Measurements from ENCODE around the gene UPF2. TPM values are rescaled to one million over a fixed set of nuclear protein-coding genes. Genes with fewer than 3 reads are reported as not detected.

The UPF2 gene
- polyA plus RNA-seq, 2 donors, result 7.7 to 9.3 TPM

DNA sequence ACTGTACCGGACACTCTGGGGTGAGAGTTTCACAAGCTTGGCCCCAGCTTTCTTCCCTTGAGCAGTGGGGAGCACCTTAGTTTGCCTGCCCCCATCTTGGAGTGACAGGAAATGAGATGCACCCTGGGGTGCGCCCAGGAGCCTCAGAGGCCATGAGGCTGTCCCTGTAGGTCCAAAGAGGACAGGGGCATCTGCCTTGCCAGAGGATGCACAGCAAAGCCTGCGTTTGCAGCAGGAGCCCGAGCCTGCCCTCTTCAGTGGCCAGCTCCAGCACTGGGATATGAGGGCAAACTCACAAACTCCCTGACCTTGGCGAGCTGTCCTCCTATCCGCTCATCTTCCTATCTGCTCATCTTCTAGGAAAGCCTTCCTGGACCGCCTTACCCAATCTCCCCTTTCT is 140.0 kb downstream of the UPF2 start:
- H3K27me3 ChIP-seq (ENCODE audit: control insufficient read depth in 1 of 2, insufficient read depth in 2 of 2, low read length in 2 of 2), result no peaks in the 10 kb centered on the region
- no peak overlapping the region for H3K4me3 ChIP-seq (ENCODE audit: low read depth in 1 of 2, low read length in 2 of 2)
- H3K4me1 ChIP-seq (ENCODE audit: control insufficient read depth in 2 of 2, insufficient read depth in 2 of 2, low read length in 1 of 2), result peaks cover 0 to 2% of the 10 kb centered on the region in 2 donors
- no peaks in the 10 kb centered on the region for H3K9me3 ChIP-seq (ENCODE audit: control insufficient read depth in 2 of 2, insufficient read depth in 1 of 2, low read depth in 1 of 2, low read length in 1 of 2)
- 93 to 96% methylated on average over 7 of the region's 7 CpGs for WGBS, 2 donors
- no peak overlapping the region for H3K27ac ChIP-seq (ENCODE audit: low read depth in 2 of 2, low read length in 1 of 2)
- H3K36me3 ChIP-seq (ENCODE audit: control insufficient read depth in 2 of 2, insufficient read depth in 2 of 2, low read length in 1 of 2), result no peaks in the 10 kb centered on the region

DNA sequence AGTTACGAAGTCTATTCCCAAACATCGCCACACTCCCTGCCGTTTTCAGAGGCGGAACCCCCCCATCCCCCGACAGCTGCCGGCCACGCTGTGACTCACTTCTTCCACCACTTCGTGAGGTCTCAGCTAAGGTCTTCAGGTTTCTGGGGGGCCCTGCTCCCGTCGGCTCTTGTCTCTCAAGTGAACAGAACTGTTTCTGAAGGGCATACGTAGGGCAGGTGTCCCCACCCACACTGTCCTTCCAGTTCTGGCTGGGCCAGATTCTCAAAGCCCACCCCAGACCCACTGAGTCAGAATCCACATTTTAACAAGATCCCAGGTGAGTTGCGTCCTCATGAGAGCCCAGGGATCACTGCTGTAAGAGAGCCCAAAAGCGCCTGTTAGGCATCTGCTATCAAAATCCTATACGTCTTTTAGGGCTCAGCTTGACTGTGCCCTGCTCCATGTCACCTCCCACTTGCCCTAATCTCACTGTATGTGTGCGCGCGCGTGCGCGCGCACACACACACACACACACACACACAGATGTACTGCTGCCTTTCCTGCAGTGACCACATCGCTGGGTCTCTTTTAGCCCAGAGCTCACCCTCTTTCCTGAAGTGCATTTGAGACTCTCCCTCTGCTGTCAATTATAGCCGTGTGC is 140.7 kb downstream of the UPF2 start:
- no peak overlapping the region for H3K27ac ChIP-seq (ENCODE audit: low read depth in 2 of 2, low read length in 1 of 2)
- H3K36me3 ChIP-seq (ENCODE audit: control insufficient read depth in 2 of 2, insufficient read depth in 2 of 2, low read length in 1 of 2), result no peaks in the 10 kb centered on the region
- no peaks in the 10 kb centered on the region for H3K27me3 ChIP-seq (ENCODE audit: control insufficient read depth in 1 of 2, insufficient read depth in 2 of 2, low read length in 2 of 2)
- WGBS, 2 donors, result 65 to 76% methylated on average over 23 of the region's 23 CpGs
- H3K4me1 ChIP-seq (ENCODE audit: control insufficient read depth in 2 of 2, insufficient read depth in 2 of 2, low read length in 1 of 2), result peaks cover 0 to 2% of the 10 kb centered on the region in 2 donors
- H3K4me3 ChIP-seq (ENCODE audit: low read depth in 1 of 2, low read length in 2 of 2), result no peak overlapping the region
- no peaks in the 10 kb centered on the region for H3K9me3 ChIP-seq (ENCODE audit: control insufficient read depth in 2 of 2, insufficient read depth in 1 of 2, low read depth in 1 of 2, low read length in 1 of 2)

DNA sequence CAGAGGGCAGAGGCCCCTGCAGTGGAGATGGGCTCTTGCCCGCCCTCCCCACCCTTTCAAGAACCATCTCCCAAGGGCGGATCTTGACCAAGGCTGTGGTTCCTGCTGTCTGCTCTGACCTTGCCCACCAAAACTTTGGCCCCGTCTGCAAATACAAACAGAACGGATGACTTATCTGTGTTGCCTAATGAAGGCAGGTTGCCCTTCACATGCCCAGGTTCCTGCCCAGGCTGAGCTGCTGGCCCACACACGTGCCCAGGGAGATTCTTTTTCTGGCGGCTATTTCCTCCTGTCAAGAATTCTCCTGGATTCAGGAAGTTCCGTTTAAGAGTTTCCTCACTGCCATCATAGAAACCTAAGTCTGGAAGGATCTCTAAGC is 141.2 kb downstream of the UPF2 start:
- Histone ChIP-seq H3K9me3 (ENCODE audit: control insufficient read depth in 2 of 2, insufficient read depth in 1 of 2, low read depth in 1 of 2, low read length in 1 of 2) (no peaks in the 10 kb centered on the region), H3K27ac (ENCODE audit: low read depth in 2 of 2, low read length in 1 of 2) (no peak overlapping the region), H3K27me3 (ENCODE audit: control insufficient read depth in 1 of 2, insufficient read depth in 2 of 2, low read length in 2 of 2) (no peaks in the 10 kb centered on the region), H3K4me3 (ENCODE audit: low read depth in 1 of 2, low read length in 2 of 2) (no peak overlapping the region), H3K36me3 (ENCODE audit: control insufficient read depth in 2 of 2, insufficient read depth in 2 of 2, low read length in 1 of 2) (no peaks in the 10 kb centered on the region), H3K4me1 (ENCODE audit: control insufficient read depth in 2 of 2, insufficient read depth in 2 of 2, low read length in 1 of 2) (peaks cover 0 to 2% of the 10 kb centered on the region in 2 donors)
- 62 to 64% methylated on average over 7 of the region's 7 CpGs for WGBS, 2 donors

DNA sequence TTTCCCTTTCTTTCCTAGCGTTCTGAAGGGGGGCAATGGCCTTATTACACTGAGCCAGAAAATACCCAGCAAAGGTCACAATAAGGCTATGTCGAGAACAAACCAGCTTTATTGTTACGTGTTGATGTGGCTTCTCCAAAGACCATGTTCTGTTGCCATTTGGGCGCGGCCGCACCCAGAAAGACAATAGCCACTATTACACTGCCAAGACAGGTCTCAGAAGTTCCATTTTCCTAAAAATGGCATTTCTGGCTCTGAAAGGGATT is 141.6 kb downstream of the UPF2 start:
- Histone ChIP-seq H3K27ac (ENCODE audit: low read depth in 2 of 2, low read length in 1 of 2) (no peak overlapping the region), H3K9me3 (ENCODE audit: control insufficient read depth in 2 of 2, insufficient read depth in 1 of 2, low read depth in 1 of 2, low read length in 1 of 2) (no peaks in the 10 kb centered on the region), H3K4me1 (ENCODE audit: control insufficient read depth in 2 of 2, insufficient read depth in 2 of 2, low read length in 1 of 2) (peaks cover 0 to 2% of the 10 kb centered on the region in 2 donors), H3K36me3 (ENCODE audit: control insufficient read depth in 2 of 2, insufficient read depth in 2 of 2, low read length in 1 of 2) (no peaks in the 10 kb centered on the region), H3K4me3 (ENCODE audit: low read depth in 1 of 2, low read length in 2 of 2) (no peak overlapping the region), H3K27me3 (ENCODE audit: control insufficient read depth in 1 of 2, insufficient read depth in 2 of 2, low read length in 2 of 2) (no peaks in the 10 kb centered on the region)
- WGBS, 2 donors, result 83 to 84% methylated on average over 6 of the region's 6 CpGs

DNA sequence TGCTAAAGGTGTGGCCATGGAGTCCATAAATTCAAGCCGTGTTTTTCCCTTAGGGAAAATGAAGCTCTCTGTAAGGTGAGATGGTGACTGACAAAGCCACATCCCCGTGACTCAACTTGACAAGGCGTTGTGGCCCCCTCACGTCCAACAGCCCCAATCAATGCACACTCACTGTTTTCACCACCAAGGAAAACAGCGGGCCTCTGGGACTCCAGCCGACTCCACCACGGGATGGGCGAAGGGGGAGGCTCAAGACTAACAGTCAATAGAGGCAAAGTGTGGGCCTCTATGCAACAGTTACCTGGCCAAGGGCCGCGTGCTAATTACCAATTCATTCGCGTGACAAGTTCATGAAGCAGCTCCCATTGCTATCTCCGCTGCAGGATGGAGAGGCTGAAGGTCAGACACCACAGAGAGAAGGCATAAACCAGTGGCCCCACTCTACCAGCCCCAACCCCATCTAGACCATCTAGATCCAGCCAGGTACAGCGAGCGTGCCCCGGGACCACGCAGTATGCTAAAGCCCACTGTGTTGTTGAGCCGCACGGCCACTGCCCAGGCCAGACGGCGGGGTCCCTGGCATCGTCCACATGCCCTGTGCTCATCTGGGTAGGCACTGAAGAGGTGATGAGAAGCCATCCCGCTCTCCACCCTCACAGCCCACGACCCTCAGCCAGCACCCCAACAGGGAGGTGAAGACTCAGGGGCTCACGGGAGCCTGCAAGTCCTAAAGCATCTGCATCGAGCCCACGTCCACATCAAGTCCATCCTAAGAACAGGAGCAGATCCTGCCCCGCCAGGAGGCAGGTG is 143.3 kb downstream of the UPF2 start:
- H3K27ac ChIP-seq (ENCODE audit: low read depth in 2 of 2, low read length in 1 of 2), result no peak overlapping the region
- H3K27me3 ChIP-seq (ENCODE audit: control insufficient read depth in 1 of 2, insufficient read depth in 2 of 2, low read length in 2 of 2), result no peaks in the 10 kb centered on the region
- H3K9me3 ChIP-seq (ENCODE audit: control insufficient read depth in 2 of 2, insufficient read depth in 1 of 2, low read depth in 1 of 2, low read length in 1 of 2), result no peaks in the 10 kb centered on the region
- WGBS, 2 donors, result 91 to 92% methylated on average over 28 of the region's 28 CpGs
- no peaks in the 10 kb centered on the region for H3K36me3 ChIP-seq (ENCODE audit: control insufficient read depth in 2 of 2, insufficient read depth in 2 of 2, low read length in 1 of 2)
- peaks cover 0 to 2% of the 10 kb centered on the region in 2 donors for H3K4me1 ChIP-seq (ENCODE audit: control insufficient read depth in 2 of 2, insufficient read depth in 2 of 2, low read length in 1 of 2)
- H3K4me3 ChIP-seq (ENCODE audit: low read depth in 1 of 2, low read length in 2 of 2), result no peak overlapping the region

DNA sequence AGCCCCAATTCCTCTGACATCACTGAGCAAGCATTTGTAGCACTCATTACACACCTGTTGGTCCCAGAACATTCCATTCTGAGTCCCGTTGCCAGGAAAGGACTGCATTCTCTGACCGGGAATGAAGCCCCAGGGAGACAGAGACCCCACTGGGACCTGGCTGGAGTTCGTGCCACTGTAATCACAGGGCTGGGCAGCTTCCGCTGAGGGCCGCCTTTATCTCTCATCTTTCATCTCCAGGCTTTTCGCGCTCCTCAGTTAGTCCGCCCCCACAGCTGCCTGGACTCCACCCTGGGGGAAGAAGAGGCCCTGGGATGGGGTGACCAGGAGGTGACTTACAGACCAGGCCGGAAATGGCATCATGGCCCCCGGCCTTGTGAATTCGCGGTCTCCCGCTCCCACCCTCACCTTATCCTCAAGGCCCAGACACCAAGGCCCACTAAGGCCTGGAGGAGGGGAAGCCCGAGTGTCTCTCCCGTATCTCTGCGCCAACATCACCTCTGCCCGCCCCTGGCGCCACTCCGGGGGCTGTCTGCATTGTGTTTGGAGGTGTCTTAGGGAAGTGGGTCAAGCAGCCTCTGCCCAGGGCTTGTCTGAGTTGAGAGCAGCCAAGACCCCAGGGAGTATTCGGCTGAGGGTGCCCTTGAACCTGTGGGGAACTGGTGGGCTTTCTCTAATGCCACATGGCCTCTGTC is 144.1 kb downstream of the UPF2 start:
- no peaks in the 10 kb centered on the region for H3K9me3 ChIP-seq (ENCODE audit: control insufficient read depth in 2 of 2, insufficient read depth in 1 of 2, low read depth in 1 of 2, low read length in 1 of 2)
- no peak overlapping the region for H3K4me3 ChIP-seq (ENCODE audit: low read depth in 1 of 2, low read length in 2 of 2)
- no peaks in the 10 kb centered on the region for H3K27me3 ChIP-seq (ENCODE audit: control insufficient read depth in 1 of 2, insufficient read depth in 2 of 2, low read length in 2 of 2)
- no peaks in the 10 kb centered on the region for H3K36me3 ChIP-seq (ENCODE audit: control insufficient read depth in 2 of 2, insufficient read depth in 2 of 2, low read length in 1 of 2)
- H3K4me1 ChIP-seq (ENCODE audit: control insufficient read depth in 2 of 2, insufficient read depth in 2 of 2, low read length in 1 of 2), result peaks cover 0 to 2% of the 10 kb centered on the region in 2 donors
- WGBS, 2 donors, result 83 to 87% methylated on average over 20 of the region's 20 CpGs
- no peak overlapping the region for H3K27ac ChIP-seq (ENCODE audit: low read depth in 2 of 2, low read length in 1 of 2)

DNA sequence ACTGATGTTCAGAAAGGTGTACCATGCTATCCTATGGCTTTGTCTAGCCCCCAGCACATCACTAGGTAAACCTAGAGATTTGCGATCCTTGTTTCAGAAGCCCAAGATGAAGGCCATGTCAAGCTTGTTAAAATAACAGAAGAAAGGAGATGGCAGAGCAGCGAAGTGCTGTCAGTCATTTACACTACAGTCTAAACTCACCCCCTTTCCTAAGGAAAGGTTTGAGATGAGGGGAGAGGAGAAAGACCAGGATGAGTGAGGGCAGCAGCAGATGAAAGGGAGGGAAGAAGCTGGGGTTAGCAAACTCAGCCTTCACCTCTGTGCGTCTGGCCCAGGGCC is 144.6 kb downstream of the UPF2 start:
- no peak overlapping the region for H3K27ac ChIP-seq (ENCODE audit: low read depth in 2 of 2, low read length in 1 of 2)

DNA sequence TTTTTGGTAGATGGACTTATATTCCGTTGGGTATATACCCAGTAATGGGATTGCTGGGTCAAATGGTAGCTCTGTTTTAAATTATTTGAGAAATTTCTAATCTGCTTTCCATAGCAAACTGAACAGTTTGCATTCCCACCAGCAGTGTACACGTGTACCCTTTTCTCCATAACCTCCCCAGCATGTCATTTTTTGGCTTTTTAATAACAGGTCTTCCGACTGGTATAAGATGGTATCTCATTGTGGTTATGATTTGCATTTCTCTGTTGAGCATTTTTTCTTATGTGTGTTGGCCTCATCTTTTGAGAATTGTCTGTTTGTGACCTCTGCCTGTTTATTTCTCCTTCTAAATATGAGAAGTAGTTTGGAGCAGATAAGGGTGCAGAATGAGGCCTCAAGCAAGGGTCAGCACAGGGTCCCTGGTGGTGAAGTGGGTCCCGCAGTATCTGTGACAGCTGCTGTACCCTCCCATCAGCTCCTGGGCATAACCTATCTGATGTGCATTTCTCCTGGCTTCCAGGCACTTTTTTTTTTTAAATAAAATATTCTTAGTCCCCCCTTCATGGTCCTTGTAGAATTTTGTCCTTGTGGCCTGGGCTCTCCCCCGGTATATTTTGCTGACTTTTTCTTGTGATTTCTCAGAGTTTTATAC is 145.9 kb downstream of the UPF2 start:
- 84 to 87% methylated on average over 5 of the region's 5 CpGs for WGBS, 2 donors
- Histone ChIP-seq H3K36me3 (ENCODE audit: control insufficient read depth in 2 of 2, insufficient read depth in 2 of 2, low read length in 1 of 2) (no peaks in the 10 kb centered on the region), H3K4me3 (ENCODE audit: low read depth in 1 of 2, low read length in 2 of 2) (no peak overlapping the region), H3K9me3 (ENCODE audit: control insufficient read depth in 2 of 2, insufficient read depth in 1 of 2, low read depth in 1 of 2, low read length in 1 of 2) (no peaks in the 10 kb centered on the region), H3K27me3 (ENCODE audit: control insufficient read depth in 1 of 2, insufficient read depth in 2 of 2, low read length in 2 of 2) (no peaks in the 10 kb centered on the region), H3K4me1 (ENCODE audit: control insufficient read depth in 2 of 2, insufficient read depth in 2 of 2, low read length in 1 of 2) (peaks cover 0 to 2% of the 10 kb centered on the region in 2 donors), H3K27ac (ENCODE audit: low read depth in 2 of 2, low read length in 1 of 2) (no peak overlapping the region)

More for the DNA sequence above, 144.6 kb downstream of the UPF2 start:
- Histone ChIP-seq H3K36me3 (ENCODE audit: control insufficient read depth in 2 of 2, insufficient read depth in 2 of 2, low read length in 1 of 2) (no peaks in the 10 kb centered on the region), H3K27me3 (ENCODE audit: control insufficient read depth in 1 of 2, insufficient read depth in 2 of 2, low read length in 2 of 2) (no peaks in the 10 kb centered on the region), H3K9me3 (ENCODE audit: control insufficient read depth in 2 of 2, insufficient read depth in 1 of 2, low read depth in 1 of 2, low read length in 1 of 2) (no peaks in the 10 kb centered on the region), H3K4me1 (ENCODE audit: control insufficient read depth in 2 of 2, insufficient read depth in 2 of 2, low read length in 1 of 2) (peaks cover 0 to 2% of the 10 kb centered on the region in 2 donors), H3K4me3 (ENCODE audit: low read depth in 1 of 2, low read length in 2 of 2) (no peak overlapping the region)
- WGBS, 2 donors, result 75 to 84% methylated on average over 3 of the region's 3 CpGs

DNA sequence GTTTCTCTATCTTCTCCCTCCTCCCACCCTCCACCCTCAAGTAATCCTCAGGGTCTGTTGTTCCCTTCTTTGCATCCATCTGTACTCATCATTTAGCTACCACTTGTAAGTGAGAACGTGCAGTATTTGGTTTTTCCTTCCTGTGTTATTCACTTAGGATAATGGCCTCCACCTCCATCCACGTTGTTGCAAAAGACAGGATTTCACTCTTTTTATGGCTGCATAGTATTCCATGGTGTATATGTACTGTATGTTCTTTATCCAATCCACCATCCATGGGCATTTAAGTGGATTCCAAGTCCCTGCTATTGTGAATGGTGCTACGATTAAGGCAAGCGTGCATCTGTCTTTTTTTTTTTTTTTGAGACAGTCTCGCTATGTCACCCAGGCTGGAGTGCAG is 147.0 kb downstream of the UPF2 start:
- no peaks in the 10 kb centered on the region for H3K36me3 ChIP-seq (ENCODE audit: control insufficient read depth in 2 of 2, insufficient read depth in 2 of 2, low read length in 1 of 2)
- no peaks in the 10 kb centered on the region for H3K27me3 ChIP-seq (ENCODE audit: control insufficient read depth in 1 of 2, insufficient read depth in 2 of 2, low read length in 2 of 2)
- H3K9me3 ChIP-seq (ENCODE audit: control insufficient read depth in 2 of 2, insufficient read depth in 1 of 2, low read depth in 1 of 2, low read length in 1 of 2), result no peaks in the 10 kb centered on the region
- WGBS, 2 donors, result 87 to 93% methylated on average over 5 of the region's 5 CpGs
- no peaks in the 10 kb centered on the region for H3K4me1 ChIP-seq (ENCODE audit: control insufficient read depth in 2 of 2, insufficient read depth in 2 of 2, low read length in 1 of 2)
- H3K27ac ChIP-seq (ENCODE audit: low read depth in 2 of 2, low read length in 1 of 2), result no peak overlapping the region
- H3K4me3 ChIP-seq (ENCODE audit: low read depth in 1 of 2, low read length in 2 of 2), result no peak overlapping the region

Measured in esophagus (tissue), 2 donors.